GM23248 (cell line): Measurements from ENCODE around the gene GALNT2. TPM values are rescaled to one million over a fixed set of nuclear protein-coding genes. Genes with fewer than 3 reads are reported as not detected.

Source experiments
- DNase-seq: peaks from one replicate; pipeline ENCODE4 v3.0.0-alpha.2; 2015
- H2AFZ ChIP-seq: fragments of 200-600 bp; sonication (generic); 2 replicates; pipeline ENCODE4 v1.6.1; 2016; ENCODE audit warnings: antibody characterized with exemption
- H3F3A ChIP-seq: fragments of 200-600 bp; sonication (generic); 2 replicates; pipeline ENCODE4 v1.6.1; 2016; ENCODE audit warnings: mild to moderate bottlenecking, antibody characterized with exemption, mixed run types; ENCODE audit not compliant: insufficient read depth
- H3K27ac ChIP-seq: fragments of 200-600 bp; sonication (generic); 2 replicates; pipeline ENCODE4 v1.5.1; 2016; ENCODE audit warnings: mild to moderate bottlenecking
- H3K27me3 ChIP-seq: fragments of 200-600 bp; sonication (generic); replicated peaks from 2 replicates; pipeline ENCODE4 v1.6.1; 2016; ENCODE audit warnings: mild to moderate bottlenecking; ENCODE audit not compliant: insufficient read depth
- H3K36me3 ChIP-seq: fragments of 200-600 bp; sonication (generic); 2 replicates; pipeline ENCODE4 v1.6.1; 2016; ENCODE audit warnings: low read depth, mild to moderate bottlenecking
- H3K4me1 ChIP-seq: fragments of 200-600 bp; sonication (generic); 2 replicates; pipeline ENCODE4 v1.6.1; 2016; ENCODE audit warnings: mild to moderate bottlenecking; ENCODE audit not compliant: insufficient read depth
- H3K4me2 ChIP-seq: fragments of 200-600 bp; sonication (generic); one replicate; pipeline ENCODE4 v1.6.1; 2016; ENCODE audit warnings: mild to moderate bottlenecking; ENCODE audit not compliant: unreplicated experiment
- H3K4me3 ChIP-seq: fragments of 200-600 bp; sonication (generic); 2 replicates; pipeline ENCODE4 v1.5.1; 2016; ENCODE audit warnings: mild to moderate bottlenecking
- H3K79me2 ChIP-seq: fragments of 200-600 bp; sonication (generic); 2 replicates; pipeline ENCODE4 v1.6.1; 2016; ENCODE audit warnings: mild to moderate bottlenecking; ENCODE audit not compliant: insufficient read depth
- H3K9ac ChIP-seq: fragments of 200-600 bp; sonication (generic); 2 replicates; pipeline ENCODE4 v1.6.1; 2016; ENCODE audit warnings: mild to moderate bottlenecking
- H3K9me2 ChIP-seq: fragments of 200-600 bp; sonication (generic); 2 replicates; pipeline ENCODE4 v1.6.1; 2016; ENCODE audit warnings: mixed run types, mild to moderate bottlenecking, moderate library complexity; ENCODE audit not compliant: insufficient read depth
- H3K9me3 ChIP-seq: fragments of 200-600 bp; sonication (generic); one replicate; pipeline ENCODE4 v1.6.1; 2017; ENCODE audit warnings: low read depth
- H4K20me1 ChIP-seq: fragments of 200-600 bp; sonication (generic); 2 replicates; pipeline ENCODE4 v1.6.0; 2016; ENCODE audit not compliant: insufficient read depth
- EZH2 ChIP-seq: fragments of 200-600 bp; sonication (generic); IDR thresholded peaks from 2 replicates; pipeline ENCODE4 v1.6.1; 2018; ENCODE audit warnings: antibody characterized with exemption, mild to moderate bottlenecking; ENCODE audit not compliant: insufficient read depth, poor library complexity, severe bottlenecking
- EZH2phosphoT487 ChIP-seq: fragments of 200-600 bp; sonication (generic); IDR thresholded peaks from 2 replicates; pipeline ENCODE4 v1.6.1; 2018; ENCODE audit warnings: antibody characterized with exemption, moderate library complexity, mild to moderate bottlenecking, low read depth; ENCODE audit not compliant: insufficient read depth
- WGBS, 2 experiments: methylation state at CpG; one replicate each; pipeline ENCODE4 v1.1.6; 2015 to 2017; ENCODE audit warnings: low lambda C conversion rate in 2 of 2, low coverage in 1 of 2; ENCODE audit errors: missing lambda C conversion rate in 2 of 2; 5-methylcytosine and 5-hydroxymethylcytosine counted together
- in situ Hi-C: fragments of 300-500 bp; cut with MboI; formaldehyde crosslinking; loops from 2 replicates; pipeline ENCODE4 v1.15.0; 2020
- polyA plus RNA-seq: library from polyadenylated mRNA; unstranded; fragments of >200 nt; fragmentation: Nextera tagmentation; extraction: Ambion mirVana; gene quantifications from 2 replicates; pipeline ENCODE4 v1.2.1, GENCODE V29; 2016
- total RNA-seq: library from RNA; depleted of rRNA; stranded (reverse); fragments of >200 nt; shearing (Covaris generic); gene quantifications from 2 replicates; pipeline ENCODE4 v1.2.3, GENCODE V29; 2014

Gene GALNT2
- total and polyA plus RNA-seq, 2 experiments from 2014 or later = 111 to 124 TPM

- H3K4me1 ChIP-seq = peaks cover 16% of the 10 kb centered on the region
- no peak overlapping the region for H3K4me3 ChIP-seq
- 86 to 90% methylated on average over 8 of the region's 8 CpGs for WGBS, 2 experiments
- H3F3A ChIP-seq = no peaks in the 10 kb centered on the region
- DNase-seq = no peak
- TF ChIP-seq EZH2 = no peak
- no peak for TF ChIP-seq EZH2phosphoT487
- H3K79me2 ChIP-seq = peaks cover 100% of the 10 kb centered on the region
- no peaks in the 10 kb centered on the region for H3K27me3 ChIP-seq
- no peaks in the 10 kb centered on the region for H3K9me3 ChIP-seq
- in situ Hi-C loops = no loop called here
- H3K36me3 ChIP-seq = no peaks in the 10 kb centered on the region
- no peak overlapping the region for H3K4me2 ChIP-seq
- no peak overlapping the region for H3K9ac ChIP-seq
- H2AFZ ChIP-seq = no peak overlapping the region
- no peak overlapping the region for H3K27ac ChIP-seq
- H4K20me1 ChIP-seq = no peaks in the 10 kb centered on the region
- no peaks in the 10 kb centered on the region for H3K9me2 ChIP-seq
Observed at GRCh38 chr1:230219174-230220067, 152.4 kb downstream of the GALNT2 start.

- no peak for DNase-seq
- 92 to 93% methylated on average over 7 of the region's 7 CpGs for WGBS, 2 experiments
- no peak overlapping the region for H3K27ac ChIP-seq
- no peak overlapping the region for H3K9ac ChIP-seq
- no peaks in the 10 kb centered on the region for H3K9me2 ChIP-seq
- H3K27me3 ChIP-seq = no peaks in the 10 kb centered on the region
- no peak for TF ChIP-seq EZH2phosphoT487
- no peak for TF ChIP-seq EZH2
- no peaks in the 10 kb centered on the region for H3K9me3 ChIP-seq
- peaks cover 16% of the 10 kb centered on the region for H3K4me1 ChIP-seq
- no peaks in the 10 kb centered on the region for H4K20me1 ChIP-seq
- no peak overlapping the region for H2AFZ ChIP-seq
- no peak overlapping the region for H3K4me3 ChIP-seq
- H3F3A ChIP-seq = no peaks in the 10 kb centered on the region
- H3K79me2 ChIP-seq = peaks cover 100% of the 10 kb centered on the region
- no peak overlapping the region for H3K4me2 ChIP-seq
- in situ Hi-C loops = no loop called here
- H3K36me3 ChIP-seq = no peaks in the 10 kb centered on the region
Observed at GRCh38 chr1:230220478-230220877, 153.4 kb downstream of the GALNT2 start.

- Histone ChIP-seq H3K4me3 (no peak overlapping the region), H4K20me1 (no peaks in the 10 kb centered on the region), H3K27ac (no peak overlapping the region), H3K4me1 (peaks cover 16% of the 10 kb centered on the region), H2AFZ (no peak overlapping the region), H3F3A (no peaks in the 10 kb centered on the region), H3K9me2 (no peaks in the 10 kb centered on the region), H3K27me3 (no peaks in the 10 kb centered on the region), H3K9ac (no peak overlapping the region), H3K4me2 (no peak overlapping the region), H3K9me3 (no peaks in the 10 kb centered on the region), H3K36me3 (no peaks in the 10 kb centered on the region), H3K79me2 (peaks cover 100% of the 10 kb centered on the region)
- no peak for DNase-seq
- WGBS, 2 experiments = 94 to 97% methylated on average over 3 of the region's 3 CpGs
- no peak for TF ChIP-seq EZH2phosphoT487
- TF ChIP-seq EZH2 = no peak
- in situ Hi-C loops = no loop called here
Observed at GRCh38 chr1:230220907-230221306, 153.9 kb downstream of the GALNT2 start.

GRCh38 chr1:230222678-230223077 is 155.6 kb downstream of the GALNT2 start:
- peak; percentile 63 for DNase-seq
- Histone ChIP-seq H3K9ac (peak overlapping the region; percentile 48), H4K20me1 (no peaks in the 10 kb centered on the region), H3K9me3 (no peaks in the 10 kb centered on the region), H3K4me2 (peak overlapping the region; percentile 62), H3K9me2 (no peaks in the 10 kb centered on the region), H3F3A (no peaks in the 10 kb centered on the region), H3K4me1 (peaks cover 16% of the 10 kb centered on the region), H3K27me3 (no peaks in the 10 kb centered on the region), H3K79me2 (peaks cover 95% of the 10 kb centered on the region), H3K36me3 (no peaks in the 10 kb centered on the region), H2AFZ (no peak overlapping the region), H3K27ac (peak overlapping the region; percentile 41), H3K4me3 (peak overlapping the region; percentile 49)
- in situ Hi-C loops = no loop called here
- 67 to 73% methylated on average over 2 of the region's 2 CpGs for WGBS, 2 experiments
- TF ChIP-seq EZH2 (no peak), EZH2phosphoT487 (no peak)
